ENCODE results near the gene CLN5.

DNA sequence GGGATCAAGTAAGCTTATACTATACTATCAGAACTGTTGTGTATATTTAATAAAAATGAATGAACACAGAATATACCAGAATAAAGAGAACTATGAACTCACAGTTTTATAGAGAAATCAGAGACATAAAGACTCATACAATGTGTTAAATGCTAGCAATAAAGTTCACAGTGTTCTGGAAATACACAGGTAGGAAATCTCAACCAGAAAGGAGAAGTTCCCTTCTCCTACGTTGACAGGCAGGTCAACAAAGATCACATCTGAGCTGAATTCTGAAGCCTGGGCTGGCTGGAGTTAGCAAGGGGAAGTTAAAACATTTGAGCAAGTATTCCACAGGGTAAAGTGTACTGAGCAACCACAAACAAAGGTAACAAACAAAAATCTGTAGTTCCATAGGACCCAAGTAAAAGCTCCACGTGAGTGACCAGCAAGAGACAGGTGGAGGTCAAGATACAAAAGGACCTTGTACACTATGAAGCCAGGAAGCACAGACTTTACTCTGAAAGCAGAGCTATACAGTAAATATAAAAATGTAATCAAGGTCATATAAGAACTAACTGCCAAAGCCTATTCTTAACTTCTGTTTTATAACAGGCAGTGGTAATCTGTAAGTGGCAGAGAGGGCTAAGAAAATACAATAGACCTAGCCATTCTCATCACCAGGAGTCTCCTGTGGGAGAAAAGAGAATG, 22.1 kb downstream of the CLN5 start:
- TF ChIP-seq SUZ12 (IDR thresholded peaks at IDR 0.05; ENCODE audit: extremely low read depth, insufficient read depth, insufficient read length) (no peak), YY1 (IDR thresholded peaks at IDR 0.05; ENCODE audit: insufficient read depth, insufficient read length) (no peak)

All from NT2/D1 (cell line).